Uterus (tissue), 2 donors: ENCODE data around the gene IGHMBP2.

Experiments used
- POLR2A ChIP-seq, 2 donors: fragments of 450-650 bp; IDR thresholded peaks; one replicate each; pipeline ENCODE4 v1.6.1; 2016; ENCODE audit warnings: antibody characterized with exemption in 2 of 2, mild to moderate bottlenecking in 1 of 2, moderate library complexity in 1 of 2
- TF ChIP-seq, protein P1 (sequence below), 4 experiments: fragments of 200-600 bp in 2 of 4; fragments of 450-650 bp in 2 of 4; sonication (generic) in 2 of 4; IDR thresholded peaks; one replicate each; pipeline ENCODE4 v1.5.1; 2016 to 2019; ENCODE audit warnings: antibody characterized with exemption in 4 of 4, mild to moderate bottlenecking in 2 of 4, moderate library complexity in 1 of 4

GRCh38 chr11:68948935-68949334 lies 45.2 kb downstream of the IGHMBP2 start:
- TF ChIP-seq, protein P1, sequence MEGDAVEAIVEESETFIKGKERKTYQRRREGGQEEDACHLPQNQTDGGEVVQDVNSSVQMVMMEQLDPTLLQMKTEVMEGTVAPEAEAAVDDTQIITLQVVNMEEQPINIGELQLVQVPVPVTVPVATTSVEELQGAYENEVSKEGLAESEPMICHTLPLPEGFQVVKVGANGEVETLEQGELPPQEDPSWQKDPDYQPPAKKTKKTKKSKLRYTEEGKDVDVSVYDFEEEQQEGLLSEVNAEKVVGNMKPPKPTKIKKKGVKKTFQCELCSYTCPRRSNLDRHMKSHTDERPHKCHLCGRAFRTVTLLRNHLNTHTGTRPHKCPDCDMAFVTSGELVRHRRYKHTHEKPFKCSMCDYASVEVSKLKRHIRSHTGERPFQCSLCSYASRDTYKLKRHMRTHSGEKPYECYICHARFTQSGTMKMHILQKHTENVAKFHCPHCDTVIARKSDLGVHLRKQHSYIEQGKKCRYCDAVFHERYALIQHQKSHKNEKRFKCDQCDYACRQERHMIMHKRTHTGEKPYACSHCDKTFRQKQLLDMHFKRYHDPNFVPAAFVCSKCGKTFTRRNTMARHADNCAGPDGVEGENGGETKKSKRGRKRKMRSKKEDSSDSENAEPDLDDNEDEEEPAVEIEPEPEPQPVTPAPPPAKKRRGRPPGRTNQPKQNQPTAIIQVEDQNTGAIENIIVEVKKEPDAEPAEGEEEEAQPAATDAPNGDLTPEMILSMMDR (IDR thresholded peaks at IDR 0.05): no peak
- no peak for TF ChIP-seq POLR2A (IDR thresholded peaks at IDR 0.05)
